Transverse colon (tissue), 4 donors: ENCODE data around the gene ZNF366.

ENCODE experiments used
- CTCF ChIP-seq, 5 experiments: fragments of 200-600 bp in 3 of 5; fragments of 450-650 bp in 2 of 5; sonication (generic) in 3 of 5; IDR thresholded peaks; 1 replicate in 2 of 5; 2 replicates in 3 of 5; pipeline ENCODE4 v1.5.1; 2016 to 2017; ENCODE audit warnings: antibody characterized with exemption in 5 of 5, inconsistent platforms in 3 of 5, mild to moderate bottlenecking in 2 of 5, moderate library complexity in 1 of 5
- EP300 ChIP-seq: sonication (generic); formaldehyde crosslinking; IDR thresholded peaks from one replicate; pipeline ENCODE4 v1.6.1; 2017; ENCODE audit warnings: antibody characterized with exemption, low read depth
- POLR2A ChIP-seq: fragments of 450-650 bp; IDR thresholded peaks from one replicate; pipeline ENCODE4 v1.6.1; 2016; ENCODE audit warnings: antibody characterized with exemption, mild to moderate bottlenecking, moderate library complexity
- POLR2AphosphoS5 ChIP-seq, 3 donors: sonication (generic); formaldehyde crosslinking; IDR thresholded peaks; one replicate each; pipeline ENCODE4 v1.6.1; 2016; ENCODE audit warnings: antibody characterized with exemption in 3 of 3

GRCh38 chr5:72494623-72495124 is 12.5 kb downstream of the ZNF366 start:
- TF ChIP-seq POLR2A (no peak), CTCF (IDR thresholded peaks at IDR 0.05) (no peak), EP300 (no peak), POLR2AphosphoS5 (IDR thresholded peaks at IDR 0.05) (no peak)
